HepG2 (cell line): ENCODE data around the gene CCL27. TPM values are rescaled to one million over a fixed set of nuclear protein-coding genes. Genes with fewer than 3 reads are reported as not detected.

Experiments used
- ATAC-seq: fragments of 200-7000 bp; cut with Tn5 transposase; 3 replicates; pipeline ENCODE4 v1.9.1; 2020; ENCODE audit warnings: mild to moderate bottlenecking, moderate library complexity
- BruUV-seq: library from RNA; stranded (reverse); fragments of 400-500 nt; replicated peaks from 2 replicates; lab custom pipeline; 2021; lab: Mats Ljungman, UMichigan
- CTCF ChIA-PET: fragments of 300-600 bp; formaldehyde crosslinking; extraction: SDS; loops from one replicate; lab custom pipeline; 2021; ENCODE audit warnings: low total read pairs, inconsistent platforms, low intra/inter-chr PET ratio; lab: Yijun Ruan, JAX
- POLR2A ChIA-PET: fragments of 350-600 bp; sonication (Branson Sonifier 250); formaldehyde crosslinking; loops from one replicate; lab custom pipeline; 2020; ENCODE audit warnings: antibody characterized with exemption, inconsistent platforms; lab: Yijun Ruan, JAX
- DNase-seq: peaks from one replicate; pipeline ENCODE4 v3.0.0-alpha.2; 2015; ENCODE audit warnings: low spot score
- FAIRE-seq: peaks from 3 replicates; lab custom pipeline; 2011; peaks lifted over from hg19 to GRCh38; lab: Jason Lieb, UNC
- H2AFZ ChIP-seq: one replicate; pipeline ENCODE4 v1.6.1; 2011; ENCODE audit warnings: low read length, inconsistent platforms
- H3K27ac ChIP-seq: fragments of 300-600 bp; 3 replicates; pipeline ENCODE4 v1.8.0; 2011; ENCODE audit warnings: mixed run types, mild to moderate bottlenecking, mixed read lengths, low read length, inconsistent platforms; ENCODE audit not compliant: insufficient read depth; ENCODE audit errors: extremely low read length
- H3K27me3 ChIP-seq, 2 experiments: fragments of 200-600 bp in 1 of 2; 2 replicates in 1 of 2; 3 replicates in 1 of 2; pipeline versions ENCODE4 v1.6.0 to v1.8.0; 2011; ENCODE audit warnings: low read length in 2 of 2, mild to moderate bottlenecking in 2 of 2, moderate library complexity in 2 of 2, inconsistent platforms in 1 of 2; ENCODE audit not compliant: insufficient read depth in 2 of 2, control insufficient read depth in 1 of 2
- H3K36me3 ChIP-seq, 2 experiments: fragments of 200-600 bp in 1 of 2; replicated peaks in 1 of 2; 2 replicates in 1 of 2; 3 replicates in 1 of 2; pipeline versions ENCODE4 v1.5.1 to v1.8.0; 2011; ENCODE audit warnings: low read length in 2 of 2, inconsistent platforms in 1 of 2; ENCODE audit not compliant: insufficient read depth in 2 of 2, control insufficient read depth in 1 of 2
- H3K4me1 ChIP-seq: 2 replicates; pipeline ENCODE4 v1.5.1; 2012; ENCODE audit warnings: low read length, inconsistent platforms; ENCODE audit not compliant: insufficient read depth
- H3K4me2 ChIP-seq: 2 replicates; pipeline ENCODE4 v1.6.0; 2011; ENCODE audit warnings: low read depth, low read length, inconsistent platforms
- H3K4me3 ChIP-seq, 3 experiments: fragments of 200-600 bp in 1 of 3; sonication (generic), shearing (Covaris generic) in 1 of 3; replicated peaks in 1 of 3; 2 replicates each; pipeline ENCODE4 v1.5.1; 2011 to 2016; ENCODE audit warnings: low read length in 3 of 3, inconsistent platforms in 2 of 3, low read depth in 2 of 3, mild to moderate bottlenecking in 2 of 3, control low read depth in 1 of 3, mixed read lengths in 1 of 3; ENCODE audit not compliant: insufficient read depth in 1 of 3
- H3K79me2 ChIP-seq: one replicate; pipeline ENCODE4 v1.6.1; 2011; ENCODE audit warnings: low read length, inconsistent platforms; ENCODE audit not compliant: insufficient read depth
- H3K9ac ChIP-seq: 2 replicates; pipeline ENCODE4 v1.6.0; 2011; ENCODE audit warnings: mild to moderate bottlenecking, low read depth, low read length, inconsistent platforms; ENCODE audit not compliant: insufficient read depth
- H3K9me3 ChIP-seq: 2 replicates; pipeline ENCODE4 v1.5.1; 2012; ENCODE audit warnings: mild to moderate bottlenecking, low read length
- H4K20me1 ChIP-seq: 2 replicates; pipeline ENCODE4 v1.6.0; 2011; ENCODE audit warnings: inconsistent platforms, mild to moderate bottlenecking, low read length, moderate library complexity; ENCODE audit not compliant: insufficient read depth
- ARNT2 ChIP-seq: sonication (generic); formaldehyde crosslinking; IDR thresholded peaks from 2 replicates; pipeline ENCODE4 v1.8.0; 2022; ENCODE audit warnings: mild to moderate bottlenecking, low read depth, missing genetic modification reagents, moderate library complexity
- FOSL1 ChIP-seq: sonication (generic); formaldehyde crosslinking; IDR thresholded peaks from 2 replicates; pipeline ENCODE4 v1.9.0; 2021; ENCODE audit warnings: missing genetic modification reagents, borderline replicate concordance
- KAT2B ChIP-seq: fragments of 150-350 bp; IDR thresholded peaks from 2 replicates; pipeline ENCODE4 v1.6.1; 2014; ENCODE audit warnings: low read depth, low read length, borderline replicate concordance
- KDM2A ChIP-seq: sonication (generic); formaldehyde crosslinking; IDR thresholded peaks from 2 replicates; pipeline ENCODE4 v1.4.0; 2020; ENCODE audit warnings: low read depth, missing genetic modification reagents, borderline replicate concordance
- MED1 ChIP-seq: sonication (generic); formaldehyde crosslinking; IDR thresholded peaks from 2 replicates; pipeline ENCODE4 v1.4.0; 2020; ENCODE audit warnings: missing genetic modification reagents
- PHF21A ChIP-seq: sonication (generic); formaldehyde crosslinking; IDR thresholded peaks from 2 replicates; pipeline ENCODE4 v1.5.0; 2020; ENCODE audit warnings: mild to moderate bottlenecking, missing genetic modification reagents
- SAP130 ChIP-seq: IDR thresholded peaks from 2 replicates; pipeline ENCODE4 v1.6.1; 2016; ENCODE audit warnings: low read depth
- SRF ChIP-seq: IDR thresholded peaks from 2 replicates; pipeline ENCODE4 v1.6.1; 2011; ENCODE audit warnings: mild to moderate bottlenecking, low read depth, low read length, moderate library complexity
- TARDBP ChIP-seq: sonication (generic); formaldehyde crosslinking; IDR thresholded peaks from 2 replicates; pipeline ENCODE4 v1.8.0; 2022; ENCODE audit warnings: mild to moderate bottlenecking, missing genetic modification reagents
- TGIF2 ChIP-seq: IDR thresholded peaks from 2 replicates; pipeline ENCODE4 v1.6.1; 2016; ENCODE audit warnings: control low read depth, missing compliant biosample characterization
- ZKSCAN5 ChIP-seq: sonication (generic); formaldehyde crosslinking; IDR thresholded peaks from 2 replicates; pipeline ENCODE4 v1.5.1; 2020; ENCODE audit warnings: mild to moderate bottlenecking, missing genetic modification reagents
- ZNF703 ChIP-seq: sonication (generic); formaldehyde crosslinking; IDR thresholded peaks from 2 replicates; pipeline ENCODE4 v1.5.1; 2020; ENCODE audit warnings: missing genetic modification reagents, mild to moderate bottlenecking, moderate library complexity, borderline replicate concordance
- ZNF749 ChIP-seq: sonication (generic); formaldehyde crosslinking; IDR thresholded peaks from 2 replicates; pipeline ENCODE4 v1.8.0; 2022; ENCODE audit warnings: mild to moderate bottlenecking, missing genetic modification reagents, moderate library complexity, borderline replicate concordance
- ZNF841 ChIP-seq: sonication (generic); formaldehyde crosslinking; IDR thresholded peaks from 2 replicates; pipeline ENCODE4 v1.8.1; 2023; ENCODE audit warnings: missing genetic modification reagents, borderline replicate concordance
- WGBS: methylation state at CpG from one replicate; pipeline ENCODE4 v1.1.6; 2017; ENCODE audit warnings: low lambda C conversion rate; 5-methylcytosine and 5-hydroxymethylcytosine counted together
- in situ Hi-C: cut with HindIII; loops from 2 replicates; pipeline ENCODE4 v1.10.0; 2017; ENCODE audit warnings: low pct_unique_long_range_greater_than_20kb; ENCODE audit not compliant: extremely low pct_ligation_motif_present
- intact Hi-C: fragments of 100-400 bp; cut with micrococcal nuclease; formaldehyde crosslinking; loops from one replicate; pipeline ENCODE4 v1.10.0; 2022; ENCODE audit not compliant: unreplicated experiment
- polyA plus RNA-seq, 8 experiments: library from polyadenylated mRNA; depleted of rRNA in 3 of 8; stranded (reverse) in 7 of 8; unstranded in 1 of 8; fragments of >200 nt; fragmentation: Illumina TruSeq in 4 of 8; extraction: Trizol in 4 of 8; gene quantifications; 2 replicates each; pipeline versions ENCODE4 v1.2.1 to v1.2.3, GENCODE V29; 2011 to 2016; ENCODE audit warnings: low read depth in 4 of 8, missing spikeins in 1 of 8, mixed read lengths in 1 of 8; ENCODE audit not compliant: insufficient read depth in 1 of 8
- total RNA-seq, 5 experiments: library from RNA; depleted of rRNA; stranded (reverse); fragments of >200 nt; fragmentation: Illumina TruSeq; extraction: Trizol; gene quantifications; 2 replicates each; pipeline ENCODE4 v1.2.3, GENCODE V29; 2016; ENCODE audit warnings: low read depth in 1 of 5
- TF ChIP-seq, protein P1 (sequence below): sonication (generic); formaldehyde crosslinking; IDR thresholded peaks from 2 replicates; pipeline ENCODE4 v1.5.0; 2020; ENCODE audit warnings: missing genetic modification reagents
- TF ChIP-seq, protein P2 (sequence below): IDR thresholded peaks from 2 replicates; pipeline ENCODE4 v1.6.1; 2016

The CCL27 gene
- total and polyA plus RNA-seq, 2 of the 13 experiments (the other 11 are each of a cell fraction or from before 2014, with no cell fraction given), result not detected

DNA sequence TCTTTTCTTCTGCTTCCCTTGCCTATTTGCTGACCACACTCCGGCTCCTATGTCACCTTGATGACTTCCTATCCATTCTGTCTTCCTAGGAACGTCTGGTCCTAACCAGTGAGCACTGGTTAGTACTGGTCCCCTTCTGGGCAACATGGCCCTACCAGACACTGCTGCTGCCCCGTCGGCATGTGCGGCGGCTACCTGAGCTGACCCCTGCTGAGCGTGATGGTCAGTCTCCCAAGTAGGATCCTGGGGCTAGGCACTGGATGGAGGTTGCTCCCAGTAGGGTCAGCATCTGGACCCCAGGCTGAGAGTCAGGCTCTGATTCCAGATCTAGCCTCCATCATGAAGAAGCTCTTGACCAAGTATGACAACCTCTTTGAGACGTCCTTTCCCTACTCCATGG, 13.8 kb downstream of the CCL27 start:
- Histone ChIP-seq H3K79me2 (peaks cover 16% of the 10 kb centered on the region), H3K9me3 (no peaks in the 10 kb centered on the region), H3K4me1 (peaks cover 77% of the 10 kb centered on the region), H3K36me3 (peaks cover 8 to 18% of the 10 kb centered on the region in 2 experiments), H3K4me3 (peak overlapping the region in 1 of 3 experiments; percentile 88; a peak in 1 of 6 replicates), H3K4me2 (no peak overlapping the region; the same call in 1 of the 2 replicates), H3K27ac (no peak overlapping the region), H3K27me3 (no peaks in the 10 kb centered on the region; a peak in 1 of 5 replicates), H3K9ac (no peak overlapping the region), H4K20me1 (no peaks in the 10 kb centered on the region), H2AFZ (no peak overlapping the region)
- intact Hi-C loops, result no loop called here
- TF ChIP-seq FOSL1, result no peak
- TF ChIP-seq, protein P1, sequence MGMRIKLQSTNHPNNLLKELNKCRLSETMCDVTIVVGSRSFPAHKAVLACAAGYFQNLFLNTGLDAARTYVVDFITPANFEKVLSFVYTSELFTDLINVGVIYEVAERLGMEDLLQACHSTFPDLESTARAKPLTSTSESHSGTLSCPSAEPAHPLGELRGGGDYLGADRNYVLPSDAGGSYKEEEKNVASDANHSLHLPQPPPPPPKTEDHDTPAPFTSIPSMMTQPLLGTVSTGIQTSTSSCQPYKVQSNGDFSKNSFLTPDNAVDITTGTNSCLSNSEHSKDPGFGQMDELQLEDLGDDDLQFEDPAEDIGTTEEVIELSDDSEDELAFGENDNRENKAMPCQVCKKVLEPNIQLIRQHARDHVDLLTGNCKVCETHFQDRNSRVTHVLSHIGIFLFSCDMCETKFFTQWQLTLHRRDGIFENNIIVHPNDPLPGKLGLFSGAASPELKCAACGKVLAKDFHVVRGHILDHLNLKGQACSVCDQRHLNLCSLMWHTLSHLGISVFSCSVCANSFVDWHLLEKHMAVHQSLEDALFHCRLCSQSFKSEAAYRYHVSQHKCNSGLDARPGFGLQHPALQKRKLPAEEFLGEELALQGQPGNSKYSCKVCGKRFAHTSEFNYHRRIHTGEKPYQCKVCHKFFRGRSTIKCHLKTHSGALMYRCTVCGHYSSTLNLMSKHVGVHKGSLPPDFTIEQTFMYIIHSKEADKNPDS (CRISPR knock-in tag), result no peak
- TF ChIP-seq MED1 (CRISPR knock-in tag), result no peak
- TF ChIP-seq PHF21A, result no peak
- CTCF ChIA-PET, result no interaction called here
- DNase-seq (no peak), FAIRE-seq (no peak), ATAC-seq (no peak)
- POLR2A ChIA-PET, result interaction anchor here (2.3 kb wide), 1 partner anchor 11 kb away, joined by 10 read pairs; the partner anchor contains the start of gene SIGMAR1
- 95% methylated on average over 8 of the region's 8 CpGs for WGBS
- no TSS peak for BruUV-seq
- in situ Hi-C loops, result no loop called here

DNA sequence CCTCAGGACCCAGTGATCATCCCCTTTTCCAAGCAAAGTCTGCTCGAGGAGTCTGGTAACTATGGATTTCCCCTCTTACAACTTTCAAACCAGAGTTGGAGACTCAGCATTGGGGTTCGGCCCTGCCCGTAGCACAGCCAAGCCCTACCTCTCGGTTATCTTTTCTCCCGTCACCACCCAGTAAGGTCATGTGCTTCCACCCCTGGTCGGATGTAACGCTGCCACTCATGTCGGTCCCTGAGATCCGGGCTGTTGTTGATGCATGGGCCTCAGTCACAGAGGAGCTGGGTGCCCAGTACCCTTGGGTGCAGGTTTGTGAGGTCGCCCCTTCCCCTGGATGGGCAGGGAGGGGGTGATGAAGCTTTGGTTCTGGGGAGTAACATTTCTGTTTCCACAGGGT, 14.8 kb downstream of the CCL27 start:
- in situ Hi-C loops (no loop called here), intact Hi-C loops (no loop called here)
- Histone ChIP-seq H3K36me3 (peaks cover 8 to 18% of the 10 kb centered on the region in 2 experiments), H3K4me1 (peaks cover 77% of the 10 kb centered on the region), H3K9ac (peak overlapping the region; percentile 89), H2AFZ (no peak overlapping the region), H3K4me3 (peak overlapping the region; percentile 75 to 88 (median 78)), H3K27ac (peak overlapping the region; percentile 95), H3K4me2 (peak overlapping the region; percentile 86), H3K79me2 (peaks cover 16% of the 10 kb centered on the region), H3K27me3 (no peaks in the 10 kb centered on the region; a peak in 1 of 5 replicates), H3K9me3 (no peaks in the 10 kb centered on the region), H4K20me1 (no peaks in the 10 kb centered on the region)
- WGBS, result 18% methylated on average over 10 of the region's 10 CpGs
- DNase-seq (no peak), ATAC-seq (no peak), FAIRE-seq (no peak)
- ChIA-PET POLR2A (interaction anchor here (1.0 to 4.1 kb wide), 3 partner anchors 10 to 28 kb away, joined by 3 to 40 read pairs (median 10); partner anchors contain the start of genes CCL27, DCTN3 and SIGMAR1), CTCF (interaction anchor here (1.7 to 2.7 kb wide), 2 partner anchors 14 to 17 kb away, joined by 9 to 12 read pairs; no protein-coding TSS in a partner anchor)
- BruUV-seq, result no TSS peak
- TF ChIP-seq, protein P2, sequence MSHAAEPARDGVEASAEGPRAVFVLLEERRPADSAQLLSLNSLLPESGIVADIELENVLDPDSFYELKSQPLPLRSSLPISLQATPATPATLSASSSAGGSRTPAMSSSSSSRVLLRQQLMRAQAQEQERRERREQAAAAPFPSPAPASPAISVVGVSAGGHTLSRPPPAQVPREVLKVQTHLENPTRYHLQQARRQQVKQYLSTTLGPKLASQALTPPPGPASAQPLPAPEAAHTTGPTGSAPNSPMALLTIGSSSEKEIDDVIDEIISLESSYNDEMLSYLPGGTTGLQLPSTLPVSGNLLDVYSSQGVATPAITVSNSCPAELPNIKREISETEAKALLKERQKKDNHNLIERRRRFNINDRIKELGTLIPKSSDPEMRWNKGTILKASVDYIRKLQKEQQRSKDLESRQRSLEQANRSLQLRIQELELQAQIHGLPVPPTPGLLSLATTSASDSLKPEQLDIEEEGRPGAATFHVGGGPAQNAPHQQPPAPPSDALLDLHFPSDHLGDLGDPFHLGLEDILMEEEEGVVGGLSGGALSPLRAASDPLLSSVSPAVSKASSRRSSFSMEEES (CRISPR knock-in tag), result 0 out of 2 replicates have a peak, but pooled peaks have one; percentile 15
- TF ChIP-seq ZKSCAN5 (CRISPR knock-in tag), result no peak
- TF ChIP-seq TGIF2 (CRISPR knock-in tag), result no peak
- TF ChIP-seq SRF, result no peak
- TF ChIP-seq ZNF749, result no peak
- TF ChIP-seq ZNF703, result no peak
- TF ChIP-seq SAP130 (CRISPR knock-in tag), result peak; percentile 47; the same call in 1 of the 2 replicates
- no peak for TF ChIP-seq KDM2A (CRISPR knock-in tag)
- TF ChIP-seq TARDBP, result no peak
- TF ChIP-seq KAT2B, result no peak
- no peak for TF ChIP-seq ARNT2 (CRISPR knock-in tag)
- TF ChIP-seq ZNF841, result no peak
